Activated CD4-positive, alpha-beta T cell treated with anti-CD3 and anti-CD28 coated beads, Interleukin-2, Interleukin-4, amounts not matched to agents 100 ng/mL and 50 ng/mL, durations not matched to agents 16 hours and 8 hours (primary cell): ENCODE results near the gene TAF4B.
"Not testable (repeated sequence)": the region's sequence is repeated elsewhere in the genome, so short reads cannot be mapped to it uniquely, and the experiment has no call there.

ENCODE experiments used
- DNase-seq: peaks from one replicate; pipeline ENCODE4 v3.0.0-alpha.2; 2020; ENCODE audit warnings: low spot score

Gene TAF4B, protein sequence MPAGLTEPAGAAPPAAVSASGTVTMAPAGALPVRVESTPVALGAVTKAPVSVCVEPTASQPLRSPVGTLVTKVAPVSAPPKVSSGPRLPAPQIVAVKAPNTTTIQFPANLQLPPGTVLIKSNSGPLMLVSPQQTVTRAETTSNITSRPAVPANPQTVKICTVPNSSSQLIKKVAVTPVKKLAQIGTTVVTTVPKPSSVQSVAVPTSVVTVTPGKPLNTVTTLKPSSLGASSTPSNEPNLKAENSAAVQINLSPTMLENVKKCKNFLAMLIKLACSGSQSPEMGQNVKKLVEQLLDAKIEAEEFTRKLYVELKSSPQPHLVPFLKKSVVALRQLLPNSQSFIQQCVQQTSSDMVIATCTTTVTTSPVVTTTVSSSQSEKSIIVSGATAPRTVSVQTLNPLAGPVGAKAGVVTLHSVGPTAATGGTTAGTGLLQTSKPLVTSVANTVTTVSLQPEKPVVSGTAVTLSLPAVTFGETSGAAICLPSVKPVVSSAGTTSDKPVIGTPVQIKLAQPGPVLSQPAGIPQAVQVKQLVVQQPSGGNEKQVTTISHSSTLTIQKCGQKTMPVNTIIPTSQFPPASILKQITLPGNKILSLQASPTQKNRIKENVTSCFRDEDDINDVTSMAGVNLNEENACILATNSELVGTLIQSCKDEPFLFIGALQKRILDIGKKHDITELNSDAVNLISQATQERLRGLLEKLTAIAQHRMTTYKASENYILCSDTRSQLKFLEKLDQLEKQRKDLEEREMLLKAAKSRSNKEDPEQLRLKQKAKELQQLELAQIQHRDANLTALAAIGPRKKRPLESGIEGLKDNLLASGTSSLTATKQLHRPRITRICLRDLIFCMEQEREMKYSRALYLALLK

DNA sequence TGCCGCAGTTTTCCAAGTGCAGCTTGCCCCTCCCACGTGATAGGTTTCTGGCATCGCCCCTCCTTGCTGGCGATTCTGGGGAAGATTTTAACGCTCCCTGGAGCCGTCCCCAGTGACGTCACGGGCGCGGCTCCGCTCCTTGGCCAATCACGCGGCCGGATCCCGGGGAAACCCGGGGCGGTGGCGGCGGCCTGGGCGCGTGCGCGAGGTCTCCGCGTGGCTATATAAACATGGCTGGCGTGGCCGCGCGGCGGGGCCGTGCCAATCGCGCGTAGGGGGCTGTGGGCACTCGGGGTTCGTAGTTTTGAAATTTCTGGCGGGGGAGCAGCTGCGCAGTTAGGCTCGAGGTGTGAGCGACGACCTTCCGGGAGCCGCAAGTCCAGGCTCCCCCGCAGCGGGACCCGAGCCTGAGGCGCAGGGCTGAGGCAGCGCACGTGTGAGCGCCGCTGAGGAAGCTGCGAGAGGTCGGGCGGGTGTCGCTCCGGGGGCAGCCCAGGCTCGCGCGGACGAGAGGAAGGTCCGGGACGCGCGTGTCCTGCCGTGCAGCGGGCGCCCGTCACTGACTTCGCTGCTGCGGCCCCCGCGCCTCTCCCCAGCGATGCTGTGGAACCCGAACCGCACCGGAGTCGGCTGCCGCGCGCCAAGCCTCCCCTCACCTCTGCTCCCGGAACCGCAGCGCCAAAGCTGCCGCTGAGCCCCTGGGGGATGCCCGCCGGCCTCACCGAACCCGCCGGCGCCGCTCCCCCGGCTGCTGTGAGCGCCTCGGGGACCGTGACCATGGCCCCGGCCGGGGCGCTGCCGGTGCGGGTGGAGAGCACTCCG, at the start of gene TAF4B:
Gene TAF4B (plus strand): TSS at position 217 of the 822 bp plus-strand sequence. CDS start 489 bp downstream, at position 706.
- peak; percentile 95 for DNase-seq

GRCh38 chr18:26181343-26181826, 44.9 kb upstream of the TAF4B start:
- DNase-seq: no peak

GRCh38 chr18:26183395-26184112, 42.7 kb upstream of the TAF4B start:
- no peak for DNase-seq

DNA sequence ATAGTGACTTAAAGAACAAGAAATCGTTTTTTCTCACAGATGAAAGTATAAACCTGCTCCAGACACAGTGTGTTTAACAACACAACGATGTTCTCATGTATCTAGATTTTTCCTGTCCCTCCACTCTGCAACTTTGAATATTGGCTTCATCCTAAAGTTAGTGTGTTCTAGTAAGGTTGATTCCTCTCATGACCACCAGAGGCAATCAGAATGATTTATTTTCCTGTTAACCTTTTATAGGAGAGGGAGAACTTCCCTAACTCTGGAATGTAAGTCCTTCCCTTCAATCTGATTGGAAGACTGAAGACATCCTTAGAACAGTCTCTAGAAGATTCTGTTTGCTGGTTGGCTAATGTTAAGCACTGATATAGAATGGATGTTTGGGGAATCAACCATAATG, 41.0 kb upstream of the TAF4B start:
- DNase-seq: no peak

GRCh38 chr18:26190506-26190905, 35.7 kb upstream of the TAF4B start:
- peak; percentile 37 for DNase-seq

DNA sequence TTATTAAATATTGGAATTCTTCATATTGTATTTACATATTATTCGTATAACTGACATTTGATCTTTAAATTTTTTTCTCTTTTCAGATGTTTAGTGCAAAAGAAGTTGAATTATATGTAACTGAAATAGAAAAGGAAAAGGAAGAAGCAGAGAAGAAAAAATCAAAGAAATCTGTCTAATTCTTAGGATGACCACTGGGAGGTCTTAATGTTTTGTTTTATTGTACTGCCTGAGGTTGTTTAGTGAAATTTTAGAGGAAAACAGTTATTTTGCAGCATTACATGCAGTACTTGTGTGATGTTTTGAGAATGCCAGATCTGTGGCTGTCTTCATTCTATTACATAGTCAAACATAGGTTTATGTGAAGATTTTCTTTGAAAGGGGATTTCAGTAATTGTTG, 34.0 kb upstream of the TAF4B start:
- no peak for DNase-seq

DNA sequence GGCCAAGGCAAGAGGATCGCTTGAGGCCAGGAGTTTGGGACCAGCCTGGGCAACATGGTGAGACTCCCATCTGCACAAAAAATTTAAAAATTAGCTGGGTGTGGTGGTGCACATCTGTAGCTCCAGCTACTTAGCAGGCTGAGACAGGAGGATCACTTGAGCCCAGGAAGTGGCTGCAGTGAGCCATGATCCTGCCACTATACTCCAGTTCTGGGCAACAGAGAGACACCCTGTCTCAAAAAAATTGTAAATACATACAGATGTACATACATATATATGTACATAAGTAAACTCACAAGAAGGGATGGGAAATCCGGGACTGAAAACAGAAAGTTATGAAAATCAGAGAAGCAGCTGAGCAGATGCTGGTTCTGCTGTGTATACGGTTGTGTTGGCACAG, 29.6 kb upstream of the TAF4B start:
- no peak for DNase-seq

DNA sequence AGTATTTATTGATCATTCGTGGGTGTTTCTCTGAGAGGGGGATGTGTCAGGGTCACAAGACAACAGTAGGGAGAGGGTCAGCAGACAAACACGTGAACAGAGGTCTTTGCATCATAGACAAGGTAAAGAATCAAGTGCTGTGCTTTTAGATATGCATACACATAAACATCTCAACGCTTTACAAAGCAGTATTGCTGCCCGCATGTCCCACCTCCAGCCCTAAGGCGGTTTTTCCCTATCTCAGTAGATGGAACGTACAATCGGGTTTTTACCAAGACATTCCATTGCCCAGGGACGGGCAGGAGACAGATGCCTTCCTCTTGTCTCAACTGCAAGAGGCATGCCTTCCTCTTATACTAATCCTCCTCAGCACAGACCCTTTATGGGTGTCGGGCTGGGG, 24.2 kb upstream of the TAF4B start:
- not testable (repeated sequence) for DNase-seq

DNA sequence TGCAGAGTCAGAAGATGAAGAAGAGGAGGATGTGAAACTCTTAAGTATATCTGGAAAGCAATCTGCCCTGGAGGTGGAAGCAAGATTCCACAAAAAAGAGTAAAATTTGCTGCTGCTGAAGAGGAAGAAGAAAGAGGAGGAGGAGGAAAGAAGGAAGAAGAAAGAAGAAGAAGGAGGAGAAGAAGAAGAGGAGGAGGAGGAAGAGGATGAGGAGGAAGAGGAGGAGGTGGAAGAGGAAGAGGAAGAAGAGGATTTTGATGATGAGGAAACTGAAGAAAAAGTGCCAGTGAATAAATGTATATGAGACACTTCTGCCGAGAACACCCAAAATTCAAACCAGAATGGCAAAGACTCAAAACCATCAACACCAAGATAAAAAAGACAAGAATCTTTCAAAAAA, 20.9 kb upstream of the TAF4B start:
- no peak for DNase-seq

DNA sequence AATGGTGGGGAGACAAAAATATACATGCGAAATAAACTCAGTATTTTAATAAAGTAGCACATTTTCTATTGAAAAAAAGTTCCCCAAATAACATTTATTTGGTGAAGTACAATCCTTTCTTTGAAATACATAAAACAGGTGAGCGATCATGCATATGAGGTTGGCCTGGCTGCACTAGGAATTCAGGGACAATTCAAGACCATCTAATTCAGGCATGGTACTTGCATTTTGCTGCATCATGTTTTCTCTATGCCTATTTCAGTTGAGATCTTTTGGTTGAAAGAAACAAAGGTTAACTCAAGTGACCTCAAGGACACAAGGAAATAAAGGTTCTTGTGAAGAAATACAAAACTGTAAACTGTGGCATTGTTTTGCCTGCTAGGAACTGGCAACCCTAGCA, 19.8 kb upstream of the TAF4B start:
- DNase-seq: no peak

GRCh38 chr18:26207937-26208336, 18.3 kb upstream of the TAF4B start:
- DNase-seq: no peak

GRCh38 chr18:26208977-26209376, 17.3 kb upstream of the TAF4B start:
- DNase-seq: no peak

DNA sequence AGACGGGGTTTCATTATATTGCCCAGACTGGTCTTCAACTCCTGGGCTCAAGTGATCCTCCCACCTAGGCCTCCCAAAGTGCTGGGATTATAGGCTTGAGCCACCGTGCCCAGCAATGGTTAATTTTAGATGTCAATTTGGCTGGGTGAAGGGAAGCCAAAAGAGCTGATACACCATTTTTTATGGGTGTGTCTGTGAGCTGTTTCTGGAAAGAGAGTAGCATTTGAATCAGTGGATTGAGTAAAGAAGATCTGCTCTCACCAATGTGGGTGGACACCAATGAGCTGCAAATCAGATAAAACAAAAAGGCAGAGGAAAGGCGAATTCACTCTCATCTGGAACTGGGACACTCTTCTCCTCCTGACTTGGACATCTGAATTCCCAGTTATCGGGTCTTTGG, 16.1 kb upstream of the TAF4B start:
- no peak for DNase-seq

DNA sequence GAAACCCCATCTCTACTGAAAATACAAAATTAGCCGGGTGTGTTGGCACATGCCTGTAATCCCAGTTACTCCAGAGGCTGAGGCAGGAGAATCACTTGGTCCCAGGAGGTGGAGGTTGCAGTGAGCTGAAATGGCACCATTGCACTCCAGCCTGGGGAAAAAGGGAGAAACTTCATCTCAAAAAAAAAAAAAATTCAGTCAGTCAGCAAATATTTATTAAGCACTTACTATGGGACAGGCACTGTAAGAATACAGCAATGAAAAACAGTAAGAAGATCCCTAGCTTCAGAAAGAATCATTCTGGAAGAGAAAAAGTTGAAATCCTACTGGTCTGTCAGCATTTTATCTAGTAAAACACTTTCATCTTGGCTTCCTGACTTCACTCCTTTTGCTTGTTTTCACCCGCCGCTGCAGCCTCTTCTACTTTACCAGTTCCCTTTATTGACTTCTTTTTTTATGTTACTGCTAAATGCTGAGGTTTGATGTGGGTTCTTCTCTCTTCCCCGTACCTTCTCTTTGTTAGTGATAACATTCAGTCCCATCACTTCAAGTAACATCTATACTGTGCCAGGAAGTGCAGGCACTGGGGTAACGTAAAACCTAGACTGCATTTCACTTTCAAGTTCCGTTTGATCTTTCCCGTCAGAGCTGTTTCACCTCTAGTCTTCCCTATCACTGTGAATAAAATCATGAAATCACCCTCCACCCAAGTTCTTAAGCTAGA, 10.8 kb upstream of the TAF4B start:
- peak; percentile 83 for DNase-seq

GRCh38 chr18:26225022-26225693, 1.1 kb upstream of the TAF4B start:
- no peak for DNase-seq

DNA sequence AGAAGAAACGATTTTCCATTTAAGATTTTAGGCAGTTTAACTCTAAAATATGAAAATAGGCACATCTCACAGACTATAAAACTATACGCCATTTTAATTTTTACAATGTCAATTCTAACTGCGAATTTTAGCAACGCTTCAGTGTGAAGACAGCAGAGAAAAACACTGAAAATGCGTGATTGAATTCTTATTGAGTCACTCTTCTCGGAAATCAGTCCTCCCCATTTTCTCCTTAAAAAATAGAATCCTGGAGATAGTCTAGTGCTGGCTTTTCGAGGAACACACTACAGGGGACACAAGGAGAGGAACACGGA, 373 bp upstream of the TAF4B start:
- DNase-seq: no peak

DNA sequence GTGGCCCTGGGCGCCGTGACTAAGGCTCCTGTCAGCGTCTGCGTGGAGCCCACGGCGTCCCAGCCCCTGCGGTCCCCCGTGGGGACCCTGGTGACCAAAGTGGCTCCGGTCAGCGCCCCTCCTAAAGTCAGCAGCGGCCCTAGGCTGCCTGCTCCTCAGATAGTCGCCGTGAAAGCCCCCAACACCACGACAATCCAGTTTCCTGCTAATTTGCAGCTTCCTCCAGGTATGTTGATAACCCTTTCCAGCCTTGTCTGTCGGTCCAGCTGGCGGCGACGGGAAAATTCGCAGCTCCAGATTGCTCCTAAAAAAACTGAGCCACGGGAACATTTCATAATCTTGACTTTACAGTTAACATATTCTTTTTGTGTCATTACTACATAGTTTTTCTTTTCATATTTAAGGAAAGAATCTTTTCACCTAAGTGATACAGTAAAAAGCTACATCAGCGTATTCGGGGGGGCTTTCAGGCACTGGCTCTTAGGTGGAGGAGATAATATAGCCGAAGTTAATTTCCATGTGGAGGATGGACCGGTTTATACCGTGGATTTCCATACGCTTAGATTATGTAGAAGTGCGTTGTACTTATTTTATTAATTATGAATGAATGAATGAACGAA, 916 bp downstream of the TAF4B start:
- DNase-seq: no peak

DNA sequence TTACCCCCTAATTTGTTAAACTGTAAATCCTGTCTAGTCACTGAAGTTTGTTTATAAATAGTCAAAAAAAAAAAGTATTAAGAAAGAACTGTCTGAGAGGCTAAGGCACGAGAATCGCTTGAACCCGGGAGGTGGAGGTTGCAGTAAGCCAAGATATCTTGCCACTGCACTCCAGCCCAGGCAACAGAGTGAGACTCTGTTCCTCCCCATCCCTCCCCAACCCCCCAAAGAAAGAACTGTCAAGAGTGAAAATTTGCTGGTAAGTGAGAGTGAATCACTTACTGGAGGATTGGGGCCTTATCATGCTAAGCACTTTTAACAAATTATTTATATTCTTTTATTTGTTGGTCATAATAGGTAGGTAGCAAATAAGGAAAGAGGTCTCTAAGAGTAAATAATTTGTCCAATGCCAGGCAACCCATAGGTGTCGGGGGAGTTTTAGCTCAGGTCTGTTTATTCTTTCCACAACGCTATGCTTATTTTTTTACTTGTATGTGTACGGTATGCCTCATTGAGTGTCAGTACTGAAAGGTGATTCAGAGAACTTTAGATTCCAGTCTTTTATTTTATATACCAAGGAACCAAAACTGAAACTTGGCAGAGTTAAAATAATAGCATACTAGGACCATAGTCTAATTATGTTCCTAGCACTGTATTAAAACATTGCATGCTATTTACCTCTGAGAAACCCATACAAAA, 2.5 kb downstream of the TAF4B start:
- DNase-seq: no peak

DNA sequence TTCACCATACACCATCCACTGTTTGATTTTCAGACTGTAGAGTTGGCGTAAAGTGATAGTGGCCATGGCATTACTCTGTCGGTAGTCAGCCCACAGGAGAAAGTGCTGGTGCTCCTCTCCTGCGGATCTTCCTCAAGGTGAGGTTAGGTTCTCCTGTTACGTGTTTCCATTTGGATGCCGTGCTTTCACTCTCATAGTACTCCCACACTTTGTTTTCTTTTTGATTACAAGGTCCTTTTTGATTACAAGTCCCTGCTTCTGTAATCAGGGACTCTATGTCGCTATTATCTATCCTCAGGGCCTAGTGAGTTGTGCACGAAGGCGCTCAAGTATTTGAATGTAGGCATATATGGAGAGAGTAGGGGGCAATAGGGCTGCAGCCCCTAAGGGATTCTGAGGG, 4.3 kb downstream of the TAF4B start:
- no peak for DNase-seq
